NT2/D1 (cell line): Measurements from ENCODE around the gene SLITRK4.

Source experiments
- SUZ12 ChIP-seq: IDR thresholded peaks from 2 replicates; pipeline ENCODE4 v1.6.1; 2011; ENCODE audit not compliant: insufficient read length, insufficient read depth; ENCODE audit errors: extremely low read depth
- ZNF274 ChIP-seq: IDR thresholded peaks from 2 replicates; pipeline ENCODE4 v1.6.1; 2011; ENCODE audit warnings: mild to moderate bottlenecking, low read depth, low read length

DNA sequence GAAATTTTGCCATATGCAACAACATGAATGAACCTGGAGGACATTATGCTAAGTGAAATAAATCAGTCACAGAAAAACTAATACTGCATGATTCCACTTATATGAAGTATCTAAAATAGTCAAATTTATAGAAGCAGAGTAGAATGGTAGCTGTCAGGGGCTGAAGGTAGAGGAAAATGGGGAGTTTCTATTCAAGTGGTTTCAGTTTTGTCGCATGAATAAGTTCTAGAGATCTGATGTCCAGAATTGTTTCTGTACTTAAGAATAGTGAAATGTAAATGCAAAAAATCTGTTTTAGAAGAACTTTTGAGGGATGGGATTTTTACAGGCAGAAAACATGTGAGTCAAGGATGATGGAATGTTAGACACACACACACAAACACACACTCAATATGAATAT lies 34.1 kb downstream of the SLITRK4 start:
- no peak for TF ChIP-seq ZNF274
- TF ChIP-seq SUZ12: no peak
